AG09309 (cell line): ENCODE results near the gene LRRC8B.

Source experiments
- DNase-seq: peaks from one replicate; pipeline ENCODE4 v3.0.0-alpha.2; 2010; ENCODE audit warnings: low read depth
- H3K4me3 ChIP-seq: 2 replicates; pipeline ENCODE4 v1.5.1; 2011; ENCODE audit warnings: mild to moderate bottlenecking, low read depth, low read length, moderate library complexity; ENCODE audit not compliant: control insufficient read depth
- CTCF ChIP-seq: IDR thresholded peaks from 2 replicates; pipeline ENCODE4 v1.5.1; 2011; ENCODE audit warnings: mild to moderate bottlenecking, low read depth, low read length, inconsistent platforms; ENCODE audit not compliant: insufficient read depth, control insufficient read depth; ENCODE audit errors: missing control alignments

LRRC8B gene

DNA sequence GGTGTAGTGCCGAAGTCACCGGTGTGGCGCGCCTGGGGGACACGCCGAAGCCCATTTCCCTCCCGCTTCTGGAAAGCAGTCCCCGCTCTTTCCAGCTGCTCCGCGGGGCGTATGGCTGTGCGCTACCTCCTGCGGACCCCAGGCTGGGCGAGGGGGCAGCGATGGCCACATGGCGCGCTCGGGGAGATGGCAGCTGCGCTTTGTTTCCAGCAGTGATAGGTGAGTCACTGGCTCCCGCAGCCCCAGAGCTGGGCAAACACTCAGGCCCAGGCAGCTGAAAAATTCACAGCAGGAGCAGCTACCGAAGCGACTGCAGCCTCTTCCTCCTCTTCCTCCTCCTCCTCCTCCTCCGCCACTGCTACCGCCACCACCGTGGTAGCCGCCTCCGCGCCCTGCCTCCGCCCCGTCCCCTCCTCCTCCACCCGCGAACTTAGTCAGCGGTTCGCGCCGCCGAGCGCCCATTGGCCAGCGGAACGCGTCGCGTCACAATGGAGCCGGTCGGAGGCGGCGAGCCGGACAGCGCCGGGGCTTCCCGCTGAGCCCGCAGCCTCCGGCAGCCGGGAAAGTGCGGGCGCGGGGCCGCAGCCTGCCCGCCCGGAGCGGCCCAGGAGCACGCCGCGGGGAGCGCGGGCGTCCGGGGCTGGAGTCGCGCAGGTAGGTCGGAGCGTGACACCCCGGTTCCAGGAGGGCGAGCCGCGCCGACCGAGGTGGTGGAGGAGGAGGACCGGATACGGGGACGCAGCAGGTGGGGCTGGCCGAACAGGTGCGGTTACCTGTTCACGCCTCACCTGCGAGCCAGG lies at the start of gene LRRC8B:
Gene LRRC8B, plus strand, starts transcription at position 461 of the 800 bp plus-strand sequence. CDS start 57,822 bp downstream, outside the sequence.
- TF ChIP-seq CTCF, result no peak
- H3K4me3 ChIP-seq, result peak within 1 kb of the TSS; percentile 84
- DNase-seq, result no peak

GRCh38 chr1:89475269-89475668 lies 49.4 kb upstream of the LRRC8B start:
- H3K4me3 ChIP-seq, result no peak overlapping the region
- DNase-seq, result no peak
- no peak for TF ChIP-seq CTCF

DNA sequence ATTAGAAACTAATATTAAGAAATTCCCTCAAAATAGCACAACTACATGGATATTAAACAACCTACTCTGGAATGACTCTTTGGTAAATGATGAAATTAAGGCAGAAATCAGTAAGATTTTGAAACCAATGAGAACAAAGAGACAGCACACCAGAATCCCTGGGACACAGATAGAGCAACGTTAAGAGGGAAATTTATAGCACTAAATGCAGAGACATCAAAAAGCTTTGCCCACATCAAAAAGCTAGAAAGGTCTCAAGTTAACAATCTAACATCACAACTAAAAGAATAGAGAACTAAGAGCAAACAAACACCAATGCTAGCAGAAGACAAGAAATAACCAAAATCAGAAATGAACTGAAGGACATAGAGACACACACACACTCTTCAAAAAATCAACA lies 48.6 kb upstream of the LRRC8B start:
- no peak for DNase-seq
- H3K4me3 ChIP-seq, result no peak overlapping the region
- TF ChIP-seq CTCF, result no peak

- TF ChIP-seq CTCF, result peak; percentile 65
- DNase-seq, result peak; percentile 59
- no peak overlapping the region for H3K4me3 ChIP-seq
Measured at GRCh38 chr1:89483010-89483756, 41.4 kb upstream of the LRRC8B start.

DNA sequence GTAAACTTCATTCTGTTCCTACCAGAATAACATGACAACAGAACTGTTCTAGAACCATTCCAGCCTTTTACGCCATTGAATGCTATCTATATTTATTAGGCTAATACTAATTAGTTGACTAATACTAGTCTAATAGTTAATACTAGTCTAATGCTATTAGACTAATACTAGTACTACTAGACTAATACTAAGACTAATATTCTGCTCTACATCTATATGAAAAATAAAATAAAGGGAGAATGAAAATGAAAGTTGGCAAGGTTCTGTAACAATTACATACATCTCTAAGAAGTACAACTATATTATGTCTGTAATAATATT lies 40.9 kb upstream of the LRRC8B start:
- DNase-seq, result no peak
- H3K4me3 ChIP-seq, result no peak overlapping the region
- TF ChIP-seq CTCF, result no peak

GRCh38 chr1:89484092-89485038 lies 40.3 kb upstream of the LRRC8B start:
- TF ChIP-seq CTCF, result no peak
- no peak overlapping the region for H3K4me3 ChIP-seq
- no peak for DNase-seq
